Endodermal cell (in vitro differentiated cells): ENCODE data around the gene IGSF9B. TPM values are rescaled to one million over a fixed set of nuclear protein-coding genes. Genes with fewer than 3 reads are reported as not detected.

Experiments
- DNase-seq: peaks from one replicate; pipeline ENCODE4 v3.0.0-alpha.2; 2017
- H3K27ac ChIP-seq: 2 replicates; pipeline ENCODE4 v1.5.1; 2013; ENCODE audit warnings: mild to moderate bottlenecking, low read depth, low read length, moderate library complexity
- H3K27me3 ChIP-seq: 2 replicates; pipeline ENCODE4 v1.6.1; 2013; ENCODE audit warnings: mild to moderate bottlenecking, low read length, moderate library complexity; ENCODE audit not compliant: insufficient read depth, control insufficient read depth, poor library complexity, severe bottlenecking
- H3K36me3 ChIP-seq: 2 replicates; pipeline ENCODE4 v1.7.0; 2013; ENCODE audit warnings: mild to moderate bottlenecking, low read length, moderate library complexity; ENCODE audit not compliant: control insufficient read depth, insufficient read depth
- H3K4me1 ChIP-seq: one replicate; pipeline ENCODE4 v1.7.0; 2013; ENCODE audit warnings: low read length; ENCODE audit not compliant: control insufficient read depth, insufficient read depth
- H3K4me3 ChIP-seq: 2 replicates; pipeline ENCODE4 v1.5.1; 2013; ENCODE audit warnings: mild to moderate bottlenecking, low read length, moderate library complexity
- H3K9ac ChIP-seq: 2 replicates; pipeline ENCODE4 v1.6.1; 2013; ENCODE audit warnings: mild to moderate bottlenecking, low read length, moderate library complexity; ENCODE audit not compliant: poor library complexity, severe bottlenecking; ENCODE audit errors: extremely low read depth
- H3K9me3 ChIP-seq: 2 replicates; pipeline ENCODE4 v1.6.1; 2013; ENCODE audit warnings: mild to moderate bottlenecking, low read length, moderate library complexity; ENCODE audit not compliant: control insufficient read depth
- H3K27ac Mint-ChIP-seq: 2 replicates; pipeline ENCODE4 v1.8.0; 2020; ENCODE audit warnings: mixed read lengths
- H3K27me3 Mint-ChIP-seq: 2 replicates; pipeline ENCODE4 v1.8.0; 2021; ENCODE audit warnings: mild to moderate bottlenecking, mixed read lengths; ENCODE audit not compliant: insufficient read depth
- H3K36me3 Mint-ChIP-seq: 2 replicates; pipeline ENCODE4 v1.8.0; 2020; ENCODE audit warnings: low read depth, mixed read lengths
- H3K4me1 Mint-ChIP-seq: 2 replicates; pipeline ENCODE4 v1.8.0; 2020; ENCODE audit warnings: mixed read lengths
- H3K4me3 Mint-ChIP-seq: 2 replicates; pipeline ENCODE4 v1.8.0; 2020; ENCODE audit warnings: mild to moderate bottlenecking, moderate library complexity, mixed read lengths
- H3K9me3 Mint-ChIP-seq: 2 replicates; pipeline ENCODE4 v1.8.0; 2020; ENCODE audit warnings: mild to moderate bottlenecking, mixed read lengths
- WGBS, 2 experiments: methylation state at CpG; one replicate each; pipeline versions ENCODE4 v1.1.5 to v1.1.7; 2013; ENCODE audit warnings: missing lambda C conversion rate in 2 of 2, mixed read lengths in 1 of 2; ENCODE audit not compliant: insufficient coverage in 1 of 2, insufficient read length in 1 of 2; 5-methylcytosine and 5-hydroxymethylcytosine counted together
- total RNA-seq, 2 donors: library from RNA; stranded (reverse); fragmentation: NEBNext Ultra II Directional in 1 of 2; extraction: Animal tissue kit (Norgen Biotek cat#: 25700) in 1 of 2; gene quantifications; 2 replicates in 1 of 2; 3 replicates in 1 of 2; pipeline ENCODE4 v1.2.1, GENCODE V29; 2021
- TF ChIP-seq, protein P1 (sequence below): fragments of 200-600 bp; sonication (generic); conservative IDR thresholded peaks from 2 replicates; pipeline ENCODE4 v1.5.0; 2021; ENCODE audit warnings: antibody characterized with exemption, mild to moderate bottlenecking

Gene IGSF9B
- total RNA-seq, 2 donors from 2014 or later, result 14.1 to 23.0 TPM

DNA sequence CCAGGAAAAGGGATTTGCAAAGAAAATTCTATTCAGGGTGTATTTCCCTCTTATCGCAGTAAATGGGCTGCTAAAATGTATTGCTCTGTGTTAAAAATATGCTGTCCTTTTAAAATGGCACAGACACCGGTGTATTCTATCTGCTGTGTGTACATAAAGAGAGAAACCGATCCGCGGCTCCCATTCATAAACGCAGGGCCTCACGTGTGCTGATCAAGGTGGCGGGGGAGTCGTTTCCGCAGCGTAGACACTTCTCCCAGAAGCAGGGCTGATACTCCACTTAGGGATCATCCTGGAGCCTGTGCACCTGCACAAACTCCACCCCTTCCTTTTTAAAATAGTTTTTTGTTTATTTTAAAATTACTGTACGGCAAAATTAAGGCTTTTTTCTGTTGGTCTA, 26.1 kb upstream of the IGSF9B start:
- H3K27ac ChIP-seq, result no peak overlapping the region
- H3K9ac ChIP-seq, result no peak overlapping the region
- H3K4me1 ChIP-seq, result no peaks in the 10 kb centered on the region
- Mint-ChIP-seq H3K27ac (no peak overlapping the region), H3K4me1 (no peaks in the 10 kb centered on the region), H3K4me3 (no peak overlapping the region), H3K27me3 (peaks cover 8% of the 10 kb centered on the region), H3K36me3 (no peaks in the 10 kb centered on the region), H3K9me3 (no peaks in the 10 kb centered on the region)
- no peak for DNase-seq
- H3K4me3 ChIP-seq, result no peak overlapping the region
- no peaks in the 10 kb centered on the region for H3K9me3 ChIP-seq
- H3K27me3 ChIP-seq, result no peaks in the 10 kb centered on the region
- TF ChIP-seq, protein P1, sequence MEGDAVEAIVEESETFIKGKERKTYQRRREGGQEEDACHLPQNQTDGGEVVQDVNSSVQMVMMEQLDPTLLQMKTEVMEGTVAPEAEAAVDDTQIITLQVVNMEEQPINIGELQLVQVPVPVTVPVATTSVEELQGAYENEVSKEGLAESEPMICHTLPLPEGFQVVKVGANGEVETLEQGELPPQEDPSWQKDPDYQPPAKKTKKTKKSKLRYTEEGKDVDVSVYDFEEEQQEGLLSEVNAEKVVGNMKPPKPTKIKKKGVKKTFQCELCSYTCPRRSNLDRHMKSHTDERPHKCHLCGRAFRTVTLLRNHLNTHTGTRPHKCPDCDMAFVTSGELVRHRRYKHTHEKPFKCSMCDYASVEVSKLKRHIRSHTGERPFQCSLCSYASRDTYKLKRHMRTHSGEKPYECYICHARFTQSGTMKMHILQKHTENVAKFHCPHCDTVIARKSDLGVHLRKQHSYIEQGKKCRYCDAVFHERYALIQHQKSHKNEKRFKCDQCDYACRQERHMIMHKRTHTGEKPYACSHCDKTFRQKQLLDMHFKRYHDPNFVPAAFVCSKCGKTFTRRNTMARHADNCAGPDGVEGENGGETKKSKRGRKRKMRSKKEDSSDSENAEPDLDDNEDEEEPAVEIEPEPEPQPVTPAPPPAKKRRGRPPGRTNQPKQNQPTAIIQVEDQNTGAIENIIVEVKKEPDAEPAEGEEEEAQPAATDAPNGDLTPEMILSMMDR, result no peak
- 93 to 94% methylated on average over 7 to 12 of the region's 12 CpGs for WGBS, 2 experiments
- H3K36me3 ChIP-seq, result no peaks in the 10 kb centered on the region

DNA sequence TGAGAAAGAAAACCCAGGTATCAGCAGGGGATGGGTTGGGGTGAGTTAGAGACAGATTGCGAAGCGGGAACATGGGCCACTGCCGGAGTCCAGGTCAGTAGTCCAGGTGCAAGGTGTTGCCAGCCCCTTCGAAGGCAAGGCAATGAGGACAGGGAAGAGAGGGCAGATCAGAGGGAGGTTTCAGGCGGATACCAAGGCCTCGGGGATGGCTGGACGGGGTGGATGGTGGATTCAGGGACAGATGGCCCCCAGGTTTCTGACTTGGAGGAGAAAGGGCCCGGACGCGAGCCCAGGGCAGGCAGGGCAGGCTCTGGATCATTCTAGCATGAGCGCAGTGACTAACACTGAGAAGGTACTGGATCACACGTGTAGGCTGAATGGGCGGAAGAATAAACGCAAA, 25.4 kb upstream of the IGSF9B start:
- peaks cover 8% of the 10 kb centered on the region for H3K27me3 Mint-ChIP-seq

DNA sequence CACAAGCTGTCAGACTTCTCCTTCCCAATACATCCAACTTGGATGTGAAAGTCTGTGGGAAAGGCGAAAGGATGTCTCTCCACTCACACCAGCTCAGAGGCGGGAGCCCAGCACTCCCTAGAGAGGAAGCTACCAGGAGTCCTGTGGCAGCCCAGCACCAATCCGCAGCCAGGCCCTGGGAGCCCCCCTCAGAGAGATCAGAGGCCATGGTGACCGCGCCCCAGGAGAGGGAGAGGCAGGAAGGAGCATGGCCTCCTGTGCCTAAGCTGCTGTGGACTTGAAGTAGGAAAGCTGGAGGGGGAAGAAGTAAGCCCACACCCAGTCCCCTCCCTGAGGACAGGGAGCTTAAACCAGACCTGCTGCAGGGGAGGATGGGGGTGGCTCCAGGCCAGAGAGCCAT, 24.4 kb upstream of the IGSF9B start:
- Mint-ChIP-seq H3K27ac (no peak overlapping the region), H3K27me3 (peaks cover 8% of the 10 kb centered on the region), H3K36me3 (no peaks in the 10 kb centered on the region), H3K4me1 (no peaks in the 10 kb centered on the region), H3K4me3 (no peak overlapping the region), H3K9me3 (no peaks in the 10 kb centered on the region)
- Histone ChIP-seq H3K4me1 (no peaks in the 10 kb centered on the region), H3K27me3 (no peaks in the 10 kb centered on the region), H3K9ac (no peak overlapping the region), H3K27ac (no peak overlapping the region), H3K9me3 (no peaks in the 10 kb centered on the region), H3K36me3 (no peaks in the 10 kb centered on the region), H3K4me3 (no peak overlapping the region)
- no peak for DNase-seq
- WGBS, 2 experiments, result 83 to 90% methylated on average over 2 to 5 of the region's 5 CpGs
- TF ChIP-seq, protein P1, result no peak

More for the DNA sequence above, 25.4 kb upstream of the IGSF9B start:
- Mint-ChIP-seq H3K4me1 (no peaks in the 10 kb centered on the region), H3K36me3 (no peaks in the 10 kb centered on the region), H3K27ac (no peak overlapping the region), H3K9me3 (no peaks in the 10 kb centered on the region), H3K4me3 (no peak overlapping the region)
- DNase-seq, result no peak
- no peak overlapping the region for H3K27ac ChIP-seq
- H3K9ac ChIP-seq, result no peak overlapping the region
- TF ChIP-seq, protein P1, result no peak
- no peak overlapping the region for H3K4me3 ChIP-seq
- H3K9me3 ChIP-seq, result no peaks in the 10 kb centered on the region
- H3K27me3 ChIP-seq, result no peaks in the 10 kb centered on the region
- H3K4me1 ChIP-seq, result no peaks in the 10 kb centered on the region
- 88 to 90% methylated on average over 12 to 14 of the region's 14 CpGs for WGBS, 2 experiments
- H3K36me3 ChIP-seq, result no peaks in the 10 kb centered on the region
